Stimulated activated naive B cell treated with anti-CD40 and anti-IgM and Interleukin-4, amounts not matched to agents 10 μg/mL and 1 μg/mL and 100 μg/mL, for 72 hours (primary cell): ENCODE data around the gene DENND4A.
"Not testable (repeated sequence)": the region's sequence is repeated elsewhere in the genome, so short reads cannot be mapped to it uniquely, and the experiment has no call there.

Experiments
- ATAC-seq, 2 donors: fragments of 150-1000 bp; cut with Tn5 transposase; replicated peaks; 2 replicates each; pipeline ENCODE4 v1.10.0; 2021; ENCODE audit warnings: moderate library complexity in 1 of 2
- DNase-seq: peaks from one replicate; pipeline ENCODE4 v3.0.0; 2021
- H3K27ac Mint-ChIP-seq: one replicate; pipeline ENCODE4 v1.8.0; 2022; ENCODE audit warnings: mild to moderate bottlenecking, mixed read lengths
- H3K27me3 Mint-ChIP-seq, 2 donors: one replicate each; pipeline ENCODE4 v1.8.0; 2022; ENCODE audit warnings: mixed read lengths in 2 of 2
- H3K36me3 Mint-ChIP-seq, 2 donors: one replicate each; pipeline ENCODE4 v1.8.0; 2022; ENCODE audit warnings: mixed read lengths in 2 of 2, mild to moderate bottlenecking in 1 of 2
- H3K4me1 Mint-ChIP-seq, 2 donors: one replicate each; pipeline ENCODE4 v1.8.0; 2022; ENCODE audit warnings: mixed read lengths in 2 of 2, mild to moderate bottlenecking in 1 of 2
- H3K4me3 Mint-ChIP-seq, 2 donors: one replicate each; pipeline ENCODE4 v1.8.0; 2022; ENCODE audit warnings: mild to moderate bottlenecking in 2 of 2, mixed read lengths in 2 of 2, moderate library complexity in 1 of 2
- H3K9me3 Mint-ChIP-seq, 2 donors: one replicate each; pipeline ENCODE4 v1.8.0; 2022; ENCODE audit warnings: mixed read lengths in 2 of 2, mild to moderate bottlenecking in 1 of 2

DENND4A gene

DNA sequence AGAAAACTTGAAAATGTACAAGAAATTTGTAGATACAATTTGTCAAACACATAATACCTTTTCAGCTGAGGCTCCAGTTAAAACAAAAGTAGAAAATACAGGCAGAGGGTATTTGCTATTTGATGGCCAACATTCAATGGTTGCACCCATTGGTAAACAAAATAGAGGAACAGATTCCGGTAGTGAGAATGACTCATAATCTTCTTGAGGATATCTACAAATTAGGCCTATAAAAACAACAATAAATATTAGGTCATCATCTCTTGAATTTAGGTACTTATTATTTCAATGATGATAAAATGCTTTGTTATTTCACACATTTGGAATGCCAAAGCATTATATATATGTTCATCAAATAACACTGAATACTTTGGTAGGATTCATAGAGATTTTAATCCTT is 53.4 kb downstream of the DENND4A start:
- H3K4me1 Mint-ChIP-seq: peaks cover under 1 to 12% of the 10 kb centered on the region in 2 donors
- ATAC-seq (no peak), DNase-seq (no peak)
- peaks cover 20 to 39% of the 10 kb centered on the region in 2 donors for H3K36me3 Mint-ChIP-seq
- no peaks in the 10 kb centered on the region for H3K9me3 Mint-ChIP-seq
- no peak overlapping the region for H3K27ac Mint-ChIP-seq
- H3K4me3 Mint-ChIP-seq: no peak overlapping the region
- no peaks in the 10 kb centered on the region for H3K27me3 Mint-ChIP-seq

DNA sequence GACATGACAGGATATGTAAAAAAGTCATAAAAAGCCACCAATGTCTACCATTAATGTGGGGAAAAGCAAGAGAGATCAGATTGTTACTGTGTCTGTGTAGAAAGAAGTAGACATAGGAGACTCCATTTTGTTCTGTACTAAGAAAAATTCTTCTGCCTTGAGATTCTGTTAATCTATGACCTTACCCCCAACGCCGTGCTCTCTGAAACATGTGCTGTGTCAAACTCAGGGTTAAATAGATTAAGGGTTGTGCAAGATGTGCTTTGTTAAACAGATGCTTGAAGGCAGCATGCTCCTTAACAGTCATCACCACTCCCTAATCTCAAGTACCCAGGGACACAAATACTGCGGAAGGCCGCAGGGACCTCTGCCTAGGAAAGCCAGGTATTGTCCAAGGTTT is 58.5 kb downstream of the DENND4A start:
- not testable (repeated sequence) for DNase-seq, H3K9me3 Mint-ChIP-seq, H3K4me1 Mint-ChIP-seq, ATAC-seq, H3K27me3 Mint-ChIP-seq, H3K27ac Mint-ChIP-seq, H3K4me3 Mint-ChIP-seq
- peaks cover 17 to 30% of the 10 kb centered on the region in 2 donors for H3K36me3 Mint-ChIP-seq

DNA sequence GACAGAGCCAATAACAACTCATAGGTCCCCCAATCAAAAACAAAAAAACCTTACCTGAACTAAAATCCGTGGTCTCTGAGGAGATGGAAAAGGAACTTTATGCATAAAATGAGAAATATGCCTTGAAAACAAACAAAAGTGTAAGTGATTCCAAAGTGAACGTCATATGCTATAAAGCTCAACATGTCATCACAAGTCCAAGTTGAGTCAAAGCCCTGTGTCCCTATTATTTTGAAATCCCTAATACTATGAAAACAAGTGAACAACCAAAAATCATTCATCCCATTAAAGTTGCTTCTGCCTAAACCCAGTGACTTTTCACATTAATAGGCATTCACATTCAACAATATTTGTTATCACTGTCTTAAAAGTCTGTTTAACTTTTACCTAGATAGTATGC is 59.4 kb downstream of the DENND4A start:
- Mint-ChIP-seq H3K27me3 (no peaks in the 10 kb centered on the region), H3K4me3 (no peak overlapping the region), H3K9me3 (no peaks in the 10 kb centered on the region)

DNA sequence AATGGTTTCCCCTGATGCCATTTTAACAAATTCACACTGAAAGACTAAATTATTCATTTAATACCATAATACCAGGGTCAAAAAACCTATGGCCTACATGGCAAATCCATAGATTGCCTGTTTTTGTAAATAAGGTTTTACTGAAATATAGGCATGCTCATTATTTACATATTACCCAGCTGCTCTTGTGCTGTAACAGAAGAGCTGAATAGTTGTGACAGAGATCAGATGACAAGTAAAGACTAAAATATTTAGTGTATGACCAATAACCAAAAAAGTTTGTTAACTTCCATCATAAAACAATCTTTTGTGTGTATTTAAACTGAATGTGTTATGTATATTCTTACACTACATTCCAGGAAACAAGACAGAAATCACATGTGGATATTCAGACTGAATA is 60.2 kb downstream of the DENND4A start:
- Mint-ChIP-seq H3K4me1 (no peaks in the 10 kb centered on the region), H3K36me3 (peaks cover 15 to 26% of the 10 kb centered on the region in 2 donors), H3K9me3 (no peaks in the 10 kb centered on the region), H3K4me3 (no peak overlapping the region), H3K27me3 (no peaks in the 10 kb centered on the region), H3K27ac (no peak overlapping the region)
- DNase-seq: no peak
- ATAC-seq: no peak

More for the DNA sequence above, 59.4 kb downstream of the DENND4A start:
- Mint-ChIP-seq H3K36me3 (peaks cover 17 to 30% of the 10 kb centered on the region in 2 donors), H3K27ac (no peak overlapping the region), H3K4me1 (no peaks in the 10 kb centered on the region)
- no peak for ATAC-seq
- no peak for DNase-seq

DNA sequence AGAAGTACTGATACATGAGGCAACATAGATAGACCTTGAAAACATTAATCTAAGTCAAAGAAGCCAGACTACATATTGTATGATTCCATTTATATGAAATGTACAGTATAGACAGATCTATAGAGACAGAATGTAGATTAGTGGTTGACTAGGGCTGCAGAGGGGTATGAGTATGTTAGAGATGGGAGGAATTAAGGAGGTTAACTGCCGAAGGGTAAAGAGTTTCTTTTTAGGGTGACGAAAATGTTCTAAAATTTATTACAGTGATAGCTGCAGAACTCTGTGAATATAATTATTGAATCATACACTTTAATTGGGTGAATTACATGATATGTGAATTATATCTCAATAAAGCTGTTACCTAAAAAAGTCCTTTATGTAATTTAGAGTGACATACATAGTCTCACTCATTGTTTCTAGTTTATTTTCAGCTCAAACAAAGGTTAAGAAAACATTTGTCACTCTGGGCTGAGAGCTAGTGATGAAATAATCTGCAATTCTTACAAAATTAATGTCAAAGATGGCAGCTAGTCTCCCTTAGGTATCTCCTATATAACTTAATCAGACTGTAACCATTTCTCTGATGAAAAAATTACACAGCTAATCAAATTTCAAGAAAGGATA is 61.4 kb downstream of the DENND4A start:
- Mint-ChIP-seq H3K36me3 (peaks cover 17 to 29% of the 10 kb centered on the region in 2 donors), H3K27ac (no peak overlapping the region), H3K4me1 (no peaks in the 10 kb centered on the region), H3K27me3 (no peaks in the 10 kb centered on the region), H3K9me3 (no peaks in the 10 kb centered on the region), H3K4me3 (no peak overlapping the region)
- no peak for DNase-seq
- ATAC-seq: no peak

DNA sequence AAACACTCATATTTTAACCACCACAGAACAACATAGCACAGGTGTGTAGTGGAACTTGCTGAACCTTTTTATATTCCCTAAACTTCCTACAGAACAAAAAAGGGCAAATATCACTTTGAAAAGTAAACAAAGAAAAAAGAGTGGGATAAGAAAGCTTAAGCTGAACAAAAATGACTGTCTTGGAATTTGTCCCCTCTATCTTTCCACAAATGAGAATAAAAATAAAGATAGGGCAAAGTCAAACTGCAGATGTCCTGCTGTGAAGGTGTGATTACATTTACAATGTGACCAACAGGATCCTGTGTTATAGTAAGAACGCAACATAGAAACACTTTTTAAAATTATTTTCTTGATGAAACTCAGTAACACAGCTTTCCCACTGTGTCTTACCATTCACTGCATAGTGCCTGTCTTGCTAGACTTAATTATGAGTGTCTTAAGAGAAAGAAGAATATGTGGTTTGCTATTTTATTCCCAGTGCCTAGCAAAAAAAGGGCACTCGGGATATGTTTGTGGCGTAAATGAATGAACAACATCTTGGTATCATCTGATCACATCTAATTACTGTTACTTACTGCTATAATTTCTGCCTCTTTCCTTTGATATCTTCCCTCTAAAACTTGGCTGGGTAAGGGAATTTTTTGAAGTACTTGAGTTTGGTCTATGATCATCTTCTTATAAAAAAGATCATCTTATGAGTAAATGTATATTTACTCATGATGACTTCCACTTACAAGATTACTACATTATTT is 67.5 kb downstream of the DENND4A start:
- Mint-ChIP-seq H3K36me3 (peaks cover 20 to 26% of the 10 kb centered on the region in 2 donors), H3K4me3 (no peak overlapping the region), H3K4me1 (peaks cover 0 to 5% of the 10 kb centered on the region in 2 donors), H3K27ac (no peak overlapping the region), H3K27me3 (no peaks in the 10 kb centered on the region), H3K9me3 (no peaks in the 10 kb centered on the region)
- ATAC-seq: no peak
- DNase-seq: no peak

DNA sequence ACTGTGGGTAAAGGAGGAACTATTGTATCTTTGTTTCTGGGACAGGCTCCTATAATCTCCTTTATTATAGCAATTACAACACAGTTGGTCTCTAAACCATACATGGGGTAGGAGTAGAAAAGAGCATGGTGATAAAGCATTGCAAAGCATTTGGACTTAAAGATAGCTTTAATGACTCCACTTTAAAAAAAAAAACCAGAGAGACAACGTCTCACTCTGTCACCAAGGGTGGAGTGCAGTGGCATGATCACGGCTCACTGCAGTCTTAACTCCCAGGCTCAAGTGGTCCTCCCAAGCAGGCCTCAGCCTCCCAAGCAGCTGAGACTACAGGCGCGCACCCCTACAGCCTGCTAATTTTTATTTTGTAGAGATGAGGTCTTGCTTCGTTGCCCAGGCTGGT is 68.2 kb downstream of the DENND4A start:
- Mint-ChIP-seq H3K27ac (no peak overlapping the region), H3K4me1 (peaks cover 0 to 5% of the 10 kb centered on the region in 2 donors), H3K9me3 (no peaks in the 10 kb centered on the region), H3K4me3 (no peak overlapping the region), H3K27me3 (no peaks in the 10 kb centered on the region), H3K36me3 (peaks cover 21 to 27% of the 10 kb centered on the region in 2 donors)
- ATAC-seq (no peak), DNase-seq (no peak)

DNA sequence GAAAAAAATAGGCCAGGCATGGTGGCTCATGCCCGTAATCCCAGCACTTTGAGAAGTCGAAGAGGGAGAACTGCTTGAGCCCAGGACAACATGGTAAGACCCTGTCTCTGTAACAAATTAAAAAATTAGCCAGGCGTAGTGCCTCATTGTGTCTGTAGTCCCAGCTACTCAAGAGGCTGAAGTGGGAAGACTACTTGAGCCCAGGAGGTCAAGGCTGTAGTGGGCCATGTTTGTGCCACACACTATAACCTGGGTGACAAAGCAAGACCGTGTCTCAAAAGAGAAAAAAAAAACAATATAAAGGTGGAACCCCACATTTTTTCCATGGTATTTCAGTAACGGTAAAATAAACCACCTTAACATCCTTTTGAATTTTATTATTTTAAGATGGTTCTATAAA is 69.9 kb downstream of the DENND4A start:
- Mint-ChIP-seq H3K4me1 (peaks cover 0 to 5% of the 10 kb centered on the region in 2 donors), H3K9me3 (no peaks in the 10 kb centered on the region), H3K27ac (no peak overlapping the region), H3K4me3 (no peak overlapping the region), H3K27me3 (no peaks in the 10 kb centered on the region), H3K36me3 (peaks cover 23 to 37% of the 10 kb centered on the region in 2 donors)
- no peak for DNase-seq
- no peak for ATAC-seq

DNA sequence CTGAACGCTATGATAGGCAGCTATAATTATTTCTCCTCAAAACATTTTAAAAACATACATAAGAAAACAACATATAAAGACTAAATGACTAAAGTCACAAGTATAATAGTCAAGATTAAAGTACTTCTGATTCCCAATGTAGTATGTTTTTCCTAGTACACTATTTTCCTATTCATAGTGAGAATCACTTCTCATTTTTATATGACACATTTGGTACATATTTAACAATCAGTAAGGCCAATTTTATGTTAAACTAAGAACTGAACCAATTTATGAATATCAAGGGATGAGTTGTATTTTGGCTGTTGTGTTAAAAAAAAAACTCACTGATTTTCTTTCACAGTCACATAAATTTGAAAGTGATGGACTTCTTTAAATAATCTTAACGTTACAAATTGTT is 79.7 kb downstream of the DENND4A start:
- H3K4me3 Mint-ChIP-seq: no peak overlapping the region
- ATAC-seq (no peak), DNase-seq (no peak)
- no peaks in the 10 kb centered on the region for H3K9me3 Mint-ChIP-seq
- peaks cover 19 to 46% of the 10 kb centered on the region in 2 donors for H3K36me3 Mint-ChIP-seq
- no peaks in the 10 kb centered on the region for H3K27me3 Mint-ChIP-seq
- peaks cover 0 to 2% of the 10 kb centered on the region in 2 donors for H3K4me1 Mint-ChIP-seq
- H3K27ac Mint-ChIP-seq: no peak overlapping the region

DNA sequence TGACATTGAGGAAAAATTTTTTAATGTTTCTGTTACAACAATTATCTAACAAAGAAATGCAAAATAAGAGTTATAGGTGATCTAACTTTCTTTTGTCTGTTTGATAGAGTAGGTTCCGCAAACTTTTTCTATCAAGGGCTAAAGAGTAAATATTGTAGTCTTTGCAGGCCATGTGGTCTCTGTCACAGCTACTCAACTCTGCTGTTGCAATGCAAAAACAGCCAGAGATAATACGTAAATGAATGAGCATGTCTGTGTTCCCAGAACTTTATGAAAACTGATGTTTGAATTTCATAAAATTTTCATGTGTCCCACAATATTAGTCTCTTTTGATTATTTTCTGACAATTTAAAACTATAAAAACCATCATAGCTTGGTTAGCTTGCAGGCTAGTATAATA is 97.0 kb downstream of the DENND4A start:
- Mint-ChIP-seq H3K27ac (no peak overlapping the region), H3K4me3 (no peak overlapping the region), H3K9me3 (no peaks in the 10 kb centered on the region), H3K36me3 (peaks cover 25 to 31% of the 10 kb centered on the region in 2 donors), H3K4me1 (no peaks in the 10 kb centered on the region), H3K27me3 (no peaks in the 10 kb centered on the region)
- DNase-seq (no peak), ATAC-seq (no peak)

DNA sequence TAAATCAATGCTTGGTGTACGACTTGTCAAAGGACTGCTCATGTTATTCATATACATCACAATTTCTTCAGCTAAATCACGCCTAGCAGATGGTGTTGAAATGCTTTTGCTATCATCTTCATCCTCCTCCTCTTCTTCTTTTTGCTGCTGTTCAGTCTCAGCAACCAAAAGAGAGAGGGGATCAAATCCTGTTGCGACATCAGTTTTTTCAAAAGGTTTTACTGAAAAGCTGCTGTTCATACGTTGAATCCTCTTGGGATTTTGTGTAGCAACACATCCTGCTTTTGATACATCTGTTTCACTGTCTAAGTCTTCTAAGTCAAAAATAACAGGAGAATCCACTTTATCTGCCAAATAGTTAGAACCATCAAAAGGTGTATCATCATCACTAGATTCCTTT is 101.3 kb downstream of the DENND4A start:
- Mint-ChIP-seq H3K36me3 (peaks cover 41 to 58% of the 10 kb centered on the region in 2 donors), H3K4me3 (no peak overlapping the region), H3K9me3 (no peaks in the 10 kb centered on the region), H3K27ac (no peak overlapping the region), H3K4me1 (peaks cover 1 to 8% of the 10 kb centered on the region in 2 donors), H3K27me3 (no peaks in the 10 kb centered on the region)
- DNase-seq (no peak), ATAC-seq (no peak)

DNA sequence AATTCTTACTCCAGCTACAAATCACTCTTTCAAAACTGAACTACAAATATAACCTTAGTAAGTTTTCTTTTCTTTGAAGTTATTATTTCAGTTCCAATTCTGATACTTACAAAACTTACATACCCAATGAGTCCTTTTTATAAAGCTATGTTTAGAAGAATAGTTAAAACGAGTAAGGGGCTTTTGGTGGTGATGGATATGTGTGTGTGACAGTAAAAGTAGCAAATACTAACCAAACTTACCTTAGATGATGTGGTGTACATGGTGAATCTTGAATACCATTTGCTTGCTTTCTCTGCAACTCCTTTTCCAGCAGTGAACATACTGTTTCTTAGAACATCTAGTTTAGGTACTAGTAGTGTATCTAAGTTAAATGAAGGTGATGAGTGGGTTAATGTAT is 101.9 kb downstream of the DENND4A start:
- Mint-ChIP-seq H3K27ac (no peak overlapping the region), H3K27me3 (no peaks in the 10 kb centered on the region), H3K36me3 (peaks cover 41 to 58% of the 10 kb centered on the region in 2 donors), H3K4me1 (peaks cover 1 to 8% of the 10 kb centered on the region in 2 donors), H3K4me3 (no peak overlapping the region), H3K9me3 (no peaks in the 10 kb centered on the region)
- DNase-seq (no peak), ATAC-seq (no peak)

DNA sequence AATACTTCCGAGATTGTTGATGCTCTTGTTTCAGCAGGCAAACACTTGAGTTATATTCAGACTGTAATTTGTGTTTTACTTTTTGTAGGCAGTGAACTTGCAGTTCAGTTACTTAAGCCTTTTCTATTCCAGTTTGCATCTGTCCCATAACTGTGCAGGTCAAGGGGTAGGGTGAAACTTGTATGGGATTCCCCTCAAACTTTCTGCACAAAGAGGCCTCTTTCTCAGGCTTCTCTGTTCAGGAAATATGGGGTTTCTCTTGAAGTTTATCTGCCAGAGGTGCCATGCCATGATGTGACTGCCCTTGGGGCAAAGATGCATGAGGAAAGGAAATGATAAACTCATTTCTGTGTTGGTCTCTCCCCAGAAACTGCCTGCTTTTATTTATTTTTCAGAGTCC is 103.6 kb downstream of the DENND4A start:
- DNase-seq (no peak), ATAC-seq (no peak)
- Mint-ChIP-seq H3K27ac (no peak overlapping the region), H3K9me3 (no peaks in the 10 kb centered on the region), H3K27me3 (no peaks in the 10 kb centered on the region), H3K36me3 (peaks cover 41 to 58% of the 10 kb centered on the region in 2 donors), H3K4me3 (no peak overlapping the region), H3K4me1 (peaks cover 1 to 11% of the 10 kb centered on the region in 2 donors)

DNA sequence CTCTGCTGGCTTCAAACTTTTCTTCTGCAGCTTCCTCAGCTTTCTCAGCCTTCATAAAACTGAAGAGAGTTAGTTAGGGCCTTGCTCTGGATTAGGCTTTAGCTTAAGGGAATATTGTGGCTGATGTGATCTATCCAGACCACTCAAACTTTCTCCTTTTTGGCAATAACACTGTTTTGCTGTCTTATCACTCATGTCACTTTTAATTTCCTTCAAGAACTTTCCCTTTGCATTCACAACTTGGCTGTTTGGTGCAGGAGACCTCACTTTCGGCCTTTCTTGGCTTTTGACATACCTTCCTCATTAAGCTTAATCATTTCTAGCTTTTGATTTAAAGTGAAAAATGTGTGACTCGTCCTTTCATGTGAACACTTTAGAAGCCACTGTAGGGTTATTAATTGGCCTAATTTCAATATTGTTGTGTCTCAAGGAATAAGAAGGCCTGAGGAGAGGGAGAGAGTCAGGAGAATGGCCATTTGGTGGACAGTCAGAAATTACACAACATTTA is 109.6 kb downstream of the DENND4A start:
- Mint-ChIP-seq H3K9me3 (no peaks in the 10 kb centered on the region), H3K27me3 (no peaks in the 10 kb centered on the region), H3K4me3 (no peak overlapping the region), H3K36me3 (peaks cover 17 to 31% of the 10 kb centered on the region in 2 donors), H3K4me1 (peaks cover 2 to 11% of the 10 kb centered on the region in 2 donors), H3K27ac (peak overlapping the region; percentile 72)
- DNase-seq: no peak
- ATAC-seq: no peak

DNA sequence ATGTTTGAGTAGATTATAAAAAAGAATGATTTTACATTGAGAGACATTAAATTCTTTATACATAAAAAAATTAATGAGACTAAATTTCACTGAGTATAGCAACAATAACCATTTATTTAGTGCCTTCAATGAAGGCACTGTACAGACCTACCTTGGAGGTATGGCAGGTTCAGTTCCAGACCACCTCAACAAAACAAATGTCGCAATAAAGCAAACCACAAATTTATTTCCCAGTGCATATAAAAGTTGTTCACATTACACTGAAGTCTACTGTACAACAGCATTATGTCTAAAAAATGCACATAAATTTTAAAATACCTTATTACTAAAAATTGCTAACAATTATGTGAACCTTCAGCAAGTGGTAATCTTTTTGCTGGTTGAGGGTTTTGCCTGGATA is 111.5 kb downstream of the DENND4A start:
- no peak overlapping the region for H3K27ac Mint-ChIP-seq
- H3K36me3 Mint-ChIP-seq: peaks cover 14 to 22% of the 10 kb centered on the region in 2 donors
- no peaks in the 10 kb centered on the region for H3K9me3 Mint-ChIP-seq

More for the DNA sequence above, 111.5 kb downstream of the DENND4A start:
- no peak overlapping the region for H3K4me3 Mint-ChIP-seq
- H3K27me3 Mint-ChIP-seq: no peaks in the 10 kb centered on the region
- peaks cover 2 to 11% of the 10 kb centered on the region in 2 donors for H3K4me1 Mint-ChIP-seq
- no peak for DNase-seq
- ATAC-seq: no peak
